IMR-90 (cell line): ENCODE results near the gene IQCM. TPM values are rescaled to one million over a fixed set of nuclear protein-coding genes. Genes with fewer than 3 reads are reported as not detected.
A peak's percentile ranks its signal among the peaks of the same experiment; 100 is the strongest.

Source experiments
- ATAC-seq: fragments of 200-7000 bp; cut with Tn5 transposase; 2 replicates; pipeline ENCODE4 v1.9.1; 2020; ENCODE audit warnings: low read depth, mild to moderate bottlenecking, moderate library complexity
- Bru-seq: library from RNA; stranded (reverse); fragments of 400-500 nt; gene quantifications from one replicate; lab custom pipeline; 2021; lab: Mats Ljungman, UMichigan
- BruChase-seq, 2 experiments: library from RNA; stranded (reverse); fragments of 400-500 nt; gene quantifications; one replicate each; lab custom pipeline; 2021; lab: Mats Ljungman, UMichigan
- BruUV-seq: library from RNA; stranded (reverse); fragments of 400-500 nt; replicated peaks from 2 replicates; lab custom pipeline; 2021; lab: Mats Ljungman, UMichigan
- CTCF ChIA-PET: fragments of 300-600 bp; formaldehyde crosslinking; extraction: SDS; loops from one replicate; lab custom pipeline; 2021; ENCODE audit warnings: antibody characterized with exemption; lab: Yijun Ruan, JAX
- POLR2A ChIA-PET: fragments of 300-600 bp; sonication (Branson Sonifier 250); formaldehyde crosslinking; loops from one replicate; lab custom pipeline; 2022; ENCODE audit warnings: antibody characterized with exemption; ENCODE audit not compliant: unreplicated experiment; lab: Charles Lee
- DNase-seq: peaks from one replicate; pipeline ENCODE4 v3.0.0; 2013
- H2AFZ ChIP-seq: replicated peaks from 2 replicates; pipeline ENCODE3; 2013; ENCODE audit warnings: low read length, mild to moderate bottlenecking; ENCODE audit not compliant: poor library complexity
- H2AK5ac ChIP-seq: 2 replicates; pipeline ENCODE4 v1.6.1; 2013; ENCODE audit warnings: low read depth, low read length, inconsistent platforms
- H2AK9ac ChIP-seq: replicated peaks from 2 replicates; pipeline ENCODE3; 2013; ENCODE audit warnings: mild to moderate bottlenecking, low read depth, low read length, moderate library complexity; ENCODE audit not compliant: poor library complexity
- H2BK120ac ChIP-seq: 2 replicates; pipeline ENCODE4 v1.6.1; 2013; ENCODE audit warnings: low read depth, low read length, inconsistent platforms
- H2BK15ac ChIP-seq: 3 replicates; pipeline ENCODE4 v1.6.1; 2013; ENCODE audit warnings: low read depth, low read length, inconsistent platforms
- H2BK20ac ChIP-seq: 2 replicates; pipeline ENCODE4 v1.6.1; 2013; ENCODE audit warnings: low read depth, mild to moderate bottlenecking, inconsistent platforms, low read length, moderate library complexity
- H2BK5ac ChIP-seq: 2 replicates; pipeline ENCODE4 v1.6.1; 2013; ENCODE audit warnings: mild to moderate bottlenecking, low read depth, low read length, inconsistent platforms; ENCODE audit not compliant: poor library complexity, severe bottlenecking
- H3K14ac ChIP-seq: replicated peaks from 2 replicates; pipeline ENCODE4 v1.6.1; 2013; ENCODE audit warnings: low read depth, low read length, inconsistent platforms
- H3K18ac ChIP-seq: 2 replicates; pipeline ENCODE4 v1.6.1; 2013; ENCODE audit warnings: low read depth, low read length, control low read depth
- H3K23ac ChIP-seq: 2 replicates; pipeline ENCODE4 v1.6.1; 2013; ENCODE audit warnings: low read depth, low read length, inconsistent platforms
- H3K27ac ChIP-seq: 2 replicates; pipeline ENCODE4 v1.5.1; 2013; ENCODE audit warnings: mild to moderate bottlenecking, control low read depth, low read length; ENCODE audit not compliant: insufficient read depth
- H3K27me3 ChIP-seq: 2 replicates; pipeline ENCODE4 v1.6.1; 2013; ENCODE audit warnings: low read length; ENCODE audit not compliant: control insufficient read depth, insufficient read depth
- H3K36me3 ChIP-seq: 2 replicates; pipeline ENCODE4 v1.6.1; 2013; ENCODE audit warnings: low read length, mixed read lengths; ENCODE audit not compliant: control insufficient read depth, insufficient read depth
- H3K4ac ChIP-seq: 2 replicates; pipeline ENCODE4 v1.6.1; 2013; ENCODE audit warnings: low read depth, low read length, inconsistent platforms
- H3K4me1 ChIP-seq: 2 replicates; pipeline ENCODE4 v1.6.1; 2013; ENCODE audit warnings: low read length, mixed read lengths; ENCODE audit not compliant: control insufficient read depth, insufficient read depth
- H3K4me2 ChIP-seq: 2 replicates; pipeline ENCODE4 v1.6.1; 2013; ENCODE audit warnings: low read depth, mild to moderate bottlenecking, control low read depth, low read length, moderate library complexity
- H3K4me3 ChIP-seq: 2 replicates; pipeline ENCODE4 v1.5.1; 2013; ENCODE audit warnings: low read depth, mild to moderate bottlenecking, control low read depth, low read length, moderate library complexity; ENCODE audit not compliant: insufficient read depth
- H3K56ac ChIP-seq: 2 replicates; pipeline ENCODE4 v1.6.1; 2013; ENCODE audit warnings: low read length, inconsistent platforms; ENCODE audit not compliant: insufficient read depth; ENCODE audit errors: extremely low read depth
- H3K79me1 ChIP-seq, 2 experiments: 2 replicates each; pipeline ENCODE4 v1.6.1; 2013; ENCODE audit warnings: low read length in 2 of 2, inconsistent platforms in 1 of 2, low read depth in 1 of 2
- H3K9ac ChIP-seq: 2 replicates; pipeline ENCODE4 v1.6.1; 2013; ENCODE audit warnings: low read depth, low read length, control low read depth
- H3K9me1 ChIP-seq: 2 replicates; pipeline ENCODE4 v1.6.1; 2013; ENCODE audit warnings: low read length, inconsistent platforms; ENCODE audit not compliant: insufficient read depth
- H3K9me3 ChIP-seq: 2 replicates; pipeline ENCODE4 v1.6.1; 2013; ENCODE audit warnings: low read length; ENCODE audit not compliant: control insufficient read depth, insufficient read depth
- H4K20me1 ChIP-seq: 2 replicates; pipeline ENCODE4 v1.6.1; 2013; ENCODE audit warnings: low read length, inconsistent platforms; ENCODE audit not compliant: insufficient read depth
- H4K5ac ChIP-seq: 2 replicates; pipeline ENCODE4 v1.6.1; 2013; ENCODE audit warnings: mild to moderate bottlenecking, low read depth, low read length, control low read depth
- H4K8ac ChIP-seq, 2 experiments: 2 replicates each; pipeline ENCODE4 v1.6.1; 2013; ENCODE audit warnings: low read depth in 2 of 2, low read length in 2 of 2, control low read depth in 1 of 2, inconsistent platforms in 1 of 2
- H4K91ac ChIP-seq: 2 replicates; pipeline ENCODE4 v1.6.1; 2013; ENCODE audit warnings: low read depth, low read length, inconsistent platforms; ENCODE audit not compliant: insufficient read depth
- BHLHE40 ChIP-seq: fragments of 150-350 bp; IDR thresholded peaks from 2 replicates; pipeline ENCODE4 v1.6.1; 2016; ENCODE audit warnings: mild to moderate bottlenecking, low read depth, low read length
- CHD1 ChIP-seq: IDR thresholded peaks from 2 replicates; pipeline ENCODE4 v1.6.1; 2012; ENCODE audit warnings: low read depth, low read length, improper control_type of control experiment
- MAZ ChIP-seq: IDR thresholded peaks from 2 replicates; pipeline ENCODE4 v1.6.1; 2012; ENCODE audit warnings: low read depth, mild to moderate bottlenecking, low read length, improper control_type of control experiment, moderate library complexity, borderline replicate concordance
- NFE2L2 ChIP-seq: fragments of 150-350 bp; IDR thresholded peaks from 2 replicates; pipeline ENCODE4 v1.6.1; 2016; ENCODE audit warnings: low read depth, mild to moderate bottlenecking, low read length
- POLR2A ChIP-seq: IDR thresholded peaks from 2 replicates; pipeline ENCODE4 v1.6.1; 2012; ENCODE audit warnings: mild to moderate bottlenecking, low read depth, low read length
- RCOR1 ChIP-seq: IDR thresholded peaks from 2 replicates; pipeline ENCODE4 v1.6.1; 2012; ENCODE audit warnings: mild to moderate bottlenecking, low read length, improper control_type of control experiment; ENCODE audit not compliant: insufficient replicate concordance
- USF2 ChIP-seq: fragments of 150-350 bp; IDR thresholded peaks from 2 replicates; pipeline ENCODE4 v1.6.1; 2017; ENCODE audit warnings: mild to moderate bottlenecking, antibody characterized with exemption, low read length, low read depth
- WGBS, 2 experiments: methylation state at CpG; one replicate each; pipeline versions ENCODE4 v1.1.5 to v1.1.7; 2013; ENCODE audit warnings: missing lambda C conversion rate in 2 of 2; ENCODE audit not compliant: insufficient read length in 1 of 2; ENCODE audit errors: extremely low coverage in 2 of 2; 5-methylcytosine and 5-hydroxymethylcytosine counted together
- dilution Hi-C: fragments of 300-500 bp; cut with HindIII; formaldehyde crosslinking; loops from one replicate; pipeline ENCODE4 v1.14.3; 2018; ENCODE audit warnings: low sequenced_read_pairs; ENCODE audit not compliant: unreplicated experiment
- in situ Hi-C: fragments of 300-500 bp; cut with MboI; formaldehyde crosslinking; loops from 3 replicates; pipeline ENCODE4 v1.14.3; 2019; ENCODE audit warnings: low sequenced_read_pairs, inconsistent platforms, mixed read lengths
- intact Hi-C: fragments of 100-400 bp; cut with micrococcal nuclease; formaldehyde crosslinking; loops from 2 replicates; pipeline ENCODE4 v1.10.0; 2022
- long read RNA-seq: library from polyadenylated mRNA; unstranded; transcript quantifications from one replicate; pipeline ENCODE4 v2.0.0, GENCODE V29; 2021; ENCODE audit not compliant: unreplicated experiment
- polyA plus RNA-seq, 3 experiments: library from polyadenylated mRNA; depleted of rRNA; stranded (reverse); fragments of >200 nt; gene quantifications; 2 replicates each; pipeline ENCODE4 v1.2.3, GENCODE V29; 2012; ENCODE audit warnings: low replicate concordance in 1 of 3
- total RNA-seq: library from RNA; depleted of rRNA; stranded (reverse); fragments of >200 nt; gene quantifications from 2 replicates; pipeline ENCODE4 v1.2.3, GENCODE V29; 2012; rRNA removed

IQCM gene
- total RNA-seq, result not detected in 2 replicates
- polyA plus RNA-seq (2012; rRNA removed), result not detected in 2 replicates
- not detected in 2 replicates for polyA plus RNA-seq (2012; cell fraction: cytosol; rRNA removed)
- not detected in 2 replicates for polyA plus RNA-seq (2012; cell fraction: nucleus; rRNA removed; ENCODE audit: low replicate concordance)
- Bru-seq, nascent RNA, result percentile 6 among the genes with signal in this experiment
- BruChase-seq, experiment 1, labeled RNA remaining after a 6-hour chase, result percentile 3 among the genes with signal in this experiment
- BruChase-seq, experiment 2, labeled RNA remaining after a 2-hour chase, result percentile 7 among the genes with signal in this experiment
- long read RNA-seq, result 0 reads

GRCh38 chr4:149815743-149816142 is at the start of gene IQCM:
Gene IQCM, minus strand, starts transcription at chr4:149815843. Its CDS starts 73,152 bp downstream, at chr4:149742691.
- Histone ChIP-seq H3K9me1 (no peaks in the 10 kb centered on the region), H3K23ac (no peak within 1 kb of the TSS), H4K8ac (no peak within 1 kb of the TSS), H3K4me3 (no peak within 1 kb of the TSS), H3K56ac (no peak within 1 kb of the TSS), H3K4me2 (no peak within 1 kb of the TSS), H2BK5ac (no peak within 1 kb of the TSS), H2BK120ac (no peak within 1 kb of the TSS), H3K4me1 (no peaks in the 10 kb centered on the region), H4K5ac (no peak within 1 kb of the TSS), H2AK9ac (no peak within 1 kb of the TSS), H3K4ac (no peak within 1 kb of the TSS), H2AFZ (no peak within 1 kb of the TSS), H2BK20ac (no peak within 1 kb of the TSS), H3K9me3 (no peaks in the 10 kb centered on the region), H2AK5ac (no peak within 1 kb of the TSS), H4K91ac (no peak within 1 kb of the TSS), H3K27ac (no peak within 1 kb of the TSS), H3K36me3 (no peaks in the 10 kb centered on the region), H3K18ac (no peak within 1 kb of the TSS), H3K14ac (no peak within 1 kb of the TSS), H3K79me1 (no peaks in the 10 kb centered on the region), H4K20me1 (no peaks in the 10 kb centered on the region), H3K9ac (no peak within 1 kb of the TSS), H3K27me3 (no peaks in the 10 kb centered on the region), H2BK15ac (no peak within 1 kb of the TSS)
- no TSS peak for BruUV-seq
- TF ChIP-seq NFE2L2, result no peak
- TF ChIP-seq BHLHE40, result no peak
- TF ChIP-seq MAZ, result no peak
- no peak for TF ChIP-seq POLR2A
- TF ChIP-seq CHD1, result no peak
- TF ChIP-seq RCOR1, result no peak
- no peak for TF ChIP-seq USF2
- dilution Hi-C loops, result no loop called here
- DNase-seq (no peak), ATAC-seq (no peak)
- POLR2A ChIA-PET, result no interaction called here
- WGBS, 2 experiments, result no CpG with 5 or more reads among the region's 1 CpG
- intact Hi-C loops, result no loop called here
- CTCF ChIA-PET, result interaction anchor here (0.7 kb wide), 1 partner anchor 12 kb away, joined by 3 read pairs; no protein-coding TSS in a partner anchor
- in situ Hi-C loops, result no loop called here
